Left cardiac atrium (tissue), 4 donors: ENCODE results near the gene SLC7A6. TPM values are rescaled to one million over a fixed set of nuclear protein-coding genes. Genes with fewer than 3 reads are reported as not detected.

Experiments
- ATAC-seq, 2 donors: fragments of 200-7000 bp; cut with Tn5 transposase; one replicate each; pipeline ENCODE4 v1.9.1; 2020; ENCODE audit warnings: mild to moderate bottlenecking in 2 of 2, moderate library complexity in 2 of 2
- DNase-seq: peaks from one replicate; pipeline ENCODE4 v3.0.0-alpha.2; 2020
- intact Hi-C, 2 donors: fragments of 100-400 bp; cut with DNase I; formaldehyde crosslinking; loops; one replicate each; pipeline versions ENCODE4 v1.14.1 to v1.15.1; 2022 to 2023
- microRNA-seq, 2 donors: library from miRNA; unstranded; fragments of <30 nt; microRNA quantifications; one replicate each; pipeline ENCODE4 v1.2.0, GENCODE V29; 2020
- total RNA-seq, 2 donors: library from RNA; stranded (reverse); fragmentation: NEBNext Ultra II Directional; extraction: Animal tissue kit (Norgen Biotek cat#: 25700); gene quantifications; one replicate each; pipeline ENCODE4 v1.2.1, GENCODE V29; 2021
- donor health status: DM: no; HTN: yes; CAD: no.
- donor health status: DM: no; HTN: yes; CAD: no; lungs with severe emphysema.
- donor health status: DM: yes; HTN: yes; CAD: no.
- donor health status: Dilated cardiomyopathy.

Gene SLC7A6
- total RNA-seq, 2 donors from 2014 or later: 33.0 to 51.6 TPM

GRCh38 chr16:68350813-68351350 is 86.6 kb downstream of the SLC7A6 start:
- intact Hi-C loops: no loop called here
- no peak for DNase-seq
- no peak for ATAC-seq

Small RNA genes within 50 kb of the gene (microRNA-seq; reads per million reads assigned to microRNA genes)
- gene MIR6773: 0 reads per million in 2 donors

Other genes with a start within 250 kb of the SLC7A6 start
- gene DPEP2NB, start 248.6 kb upstream of the SLC7A6 start, total RNA-seq: not detected
- 1 to 10 TPM; 7.2 to 8.4 TPM for gene DDX28, start 241.3 kb upstream of the SLC7A6 start, total RNA-seq
- gene DUS2, start 241.2 kb upstream of the SLC7A6 start, total RNA-seq: 1 to 10 TPM; 6.9 to 7.2 TPM
- gene NFATC3, start 179.2 kb upstream of the SLC7A6 start, total RNA-seq: 10 to 100 TPM; 25.9 to 28.9 TPM
- gene ESRP2, start 28.4 kb upstream of the SLC7A6 start, total RNA-seq: under 1 TPM; 0.32 to 0.42 TPM
- gene PLA2G15, start 19.2 kb upstream of the SLC7A6 start, total RNA-seq: 10 to 100 TPM; 20.5 to 27.4 TPM
- gene SLC7A6OS, start 46.4 kb downstream of the SLC7A6 start, total RNA-seq: 10 to 100 TPM; 10.2 to 10.7 TPM
- gene PRMT7, start 46.5 kb downstream of the SLC7A6 start, total RNA-seq: 10 to 100 TPM; 24.3 to 24.9 TPM
- gene SMPD3, start 184.0 kb downstream of the SLC7A6 start, total RNA-seq: 1 to 10 TPM; 1.3 to 2.2 TPM